ENCODE results near the gene CACNA1G.

The CACNA1G gene

GRCh38 chr17:50672831-50673551, 112.5 kb downstream of the CACNA1G start:
- DNase-seq (ENCODE audit: low read depth in 2 of 2): no peak

DNA sequence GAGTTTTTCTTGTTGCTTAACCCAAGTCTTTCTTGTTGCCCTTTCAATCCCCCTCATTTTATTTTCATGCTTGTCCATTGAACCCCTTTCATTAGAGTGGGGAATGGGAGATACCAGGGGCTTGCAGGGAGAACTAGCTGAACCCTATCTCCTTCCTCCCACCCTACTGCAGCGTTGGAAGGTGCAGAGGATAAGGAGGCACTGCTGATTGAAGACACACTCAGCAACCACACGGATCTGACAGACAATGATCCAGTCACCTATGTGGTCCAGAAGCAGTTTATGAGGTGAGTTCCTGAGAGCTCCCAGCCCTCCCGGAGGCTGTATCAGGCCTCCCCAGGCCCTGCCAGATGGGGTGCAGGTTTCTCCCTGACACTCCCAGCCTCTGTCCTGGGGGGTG, 114.7 kb downstream of the CACNA1G start:
- DNase-seq (ENCODE audit: low read depth in 2 of 2): no peak

- no peak for DNase-seq (ENCODE audit: low read depth in 2 of 2)
Observed at GRCh38 chr17:50675627-50676026, 115.1 kb downstream of the CACNA1G start.

- no peak for DNase-seq (ENCODE audit: low read depth in 2 of 2)
Observed at GRCh38 chr17:50676065-50676975, 115.8 kb downstream of the CACNA1G start.
